NCI-H345 treated with DMSO at 0.1 percent for 48 hours (cell line): Measurements from ENCODE around the gene ALG9.
"Not testable (repeated sequence)": the region's sequence is repeated elsewhere in the genome, so short reads cannot be mapped to it uniquely, and the experiment has no call there.

ENCODE experiments used
- DNase-seq: peaks from one replicate; lab custom pipeline; 2025; ENCODE audit not compliant: unreplicated experiment; lab: John Stamatoyannopoulos, UW

ALG9 gene

DNA sequence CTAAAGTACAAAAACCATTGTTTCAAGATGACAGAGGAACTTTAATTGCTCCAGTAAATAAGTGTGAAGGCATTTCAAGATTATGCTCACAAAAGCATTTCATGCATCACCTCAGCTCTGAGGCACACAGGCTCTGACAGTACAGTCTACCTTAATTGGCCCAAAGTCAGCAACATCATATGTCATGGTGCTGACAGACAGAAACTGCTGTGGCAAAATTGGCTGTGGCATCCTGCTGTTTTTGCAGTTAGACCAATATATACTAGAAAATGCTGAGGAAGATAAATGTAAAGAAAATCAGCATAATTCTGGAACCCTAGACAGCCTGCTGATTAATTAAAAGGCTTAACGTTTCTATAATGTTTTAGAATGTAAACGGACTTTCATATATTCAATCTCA is 70.2 kb downstream of the ALG9 start:
- no peak for DNase-seq

DNA sequence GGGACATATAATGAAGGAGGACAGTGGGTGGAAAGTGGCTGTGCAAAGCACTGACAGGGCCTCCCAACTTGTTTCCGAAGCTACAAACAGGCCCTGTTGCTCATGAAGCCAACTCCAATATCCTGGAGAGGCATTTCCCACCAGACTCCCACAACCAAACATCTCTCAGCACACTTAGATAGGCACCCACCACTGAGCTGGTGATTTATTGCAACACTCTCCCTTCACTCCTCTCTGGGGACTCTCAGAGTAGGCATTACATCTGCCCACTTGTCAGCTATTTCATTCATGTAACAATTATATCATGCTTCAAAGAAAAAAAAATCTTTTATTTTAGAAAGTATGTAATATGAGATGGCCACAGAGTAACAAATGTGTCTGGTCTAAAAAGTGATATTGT is 73.1 kb downstream of the ALG9 start:
- no peak for DNase-seq

DNA sequence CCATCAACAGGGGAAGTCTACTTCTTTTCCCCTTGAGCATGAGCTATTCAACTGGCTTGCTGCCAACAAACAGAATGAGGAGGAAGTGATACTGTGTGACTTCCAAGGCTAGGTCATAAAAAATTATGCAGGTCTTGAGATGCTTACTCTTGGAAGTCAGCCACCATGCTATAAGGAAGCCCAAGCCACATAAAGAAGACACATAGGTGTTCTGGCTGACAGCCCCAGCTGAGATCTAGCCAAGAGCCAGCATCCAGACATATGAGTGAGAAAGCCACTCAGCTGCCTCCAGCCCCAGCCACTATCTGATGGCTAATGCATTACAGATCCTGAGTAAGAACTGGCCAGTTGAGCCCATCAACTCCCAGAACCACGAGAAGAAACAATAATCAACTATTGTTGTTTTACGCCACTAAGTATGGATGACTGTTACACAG is 74.2 kb downstream of the ALG9 start:
- no peak for DNase-seq

- no peak for DNase-seq
Measured at GRCh38 chr11:111796696-111797095, 74.7 kb downstream of the ALG9 start.

- no peak for DNase-seq
Measured at GRCh38 chr11:111795334-111795985, 75.9 kb downstream of the ALG9 start.

GRCh38 chr11:111793863-111794262 is 77.5 kb downstream of the ALG9 start:
- no peak for DNase-seq

GRCh38 chr11:111792955-111793500 is 78.4 kb downstream of the ALG9 start:
- DNase-seq, result no peak

- no peak for DNase-seq
Measured at GRCh38 chr11:111792314-111792713, 79.1 kb downstream of the ALG9 start.

- no peak for DNase-seq
Measured at GRCh38 chr11:111788464-111788863, 82.9 kb downstream of the ALG9 start.

- DNase-seq, result no peak
Measured at GRCh38 chr11:111788051-111788450, 83.3 kb downstream of the ALG9 start.

DNA sequence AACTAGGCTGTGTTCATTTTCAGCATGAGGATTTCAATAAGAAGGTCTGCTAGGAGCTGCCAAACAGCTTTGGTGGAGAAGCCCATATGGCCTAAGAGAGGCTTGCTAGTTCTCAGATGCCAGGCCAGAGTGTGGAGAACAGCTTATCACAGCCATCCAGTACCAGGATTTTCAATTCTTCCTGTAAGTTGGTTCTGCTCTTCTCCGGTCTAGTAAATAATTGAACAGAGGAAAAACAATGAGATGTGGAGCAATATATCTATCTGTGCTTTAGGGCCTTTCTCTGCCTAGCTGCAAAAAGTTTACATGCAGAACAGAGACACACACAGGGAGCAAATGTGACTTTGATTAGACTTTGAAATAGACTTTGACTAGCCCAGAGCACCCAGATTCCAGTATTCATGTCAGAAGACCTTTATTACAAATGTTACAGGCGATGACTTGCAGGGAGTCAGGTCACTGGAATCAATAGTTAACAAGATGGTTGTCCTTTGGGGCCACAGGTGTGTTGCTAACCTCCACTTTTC is 85.4 kb downstream of the ALG9 start:
- DNase-seq, result no peak

- no peak for DNase-seq
Measured at GRCh38 chr11:111785076-111785475, 86.3 kb downstream of the ALG9 start.

- DNase-seq, result not testable (repeated sequence)
Measured at GRCh38 chr11:111784311-111784710, 87.1 kb downstream of the ALG9 start.

- DNase-seq, result no peak
Measured at GRCh38 chr11:111782109-111782741, 89.2 kb downstream of the ALG9 start.

DNA sequence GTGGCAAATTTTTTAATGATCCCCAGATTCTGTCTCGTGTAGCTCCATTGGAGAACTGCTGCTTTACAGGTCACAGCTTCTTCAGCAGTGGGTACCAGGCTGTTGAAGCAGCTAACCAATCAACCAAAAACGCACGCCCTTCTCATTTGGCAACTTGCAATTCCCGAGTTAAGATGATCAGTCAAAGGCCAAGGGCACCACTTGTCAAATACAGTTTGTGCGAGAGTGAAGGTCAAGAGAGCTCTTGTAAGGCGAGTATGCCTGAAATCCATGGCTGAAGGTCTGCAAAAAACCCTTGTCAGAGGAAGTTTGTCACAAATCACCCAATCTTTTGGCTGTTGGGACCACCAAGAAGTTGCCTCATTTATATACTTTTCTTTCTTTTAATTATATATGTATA is 92.3 kb downstream of the ALG9 start:
- DNase-seq, result no peak

DNA sequence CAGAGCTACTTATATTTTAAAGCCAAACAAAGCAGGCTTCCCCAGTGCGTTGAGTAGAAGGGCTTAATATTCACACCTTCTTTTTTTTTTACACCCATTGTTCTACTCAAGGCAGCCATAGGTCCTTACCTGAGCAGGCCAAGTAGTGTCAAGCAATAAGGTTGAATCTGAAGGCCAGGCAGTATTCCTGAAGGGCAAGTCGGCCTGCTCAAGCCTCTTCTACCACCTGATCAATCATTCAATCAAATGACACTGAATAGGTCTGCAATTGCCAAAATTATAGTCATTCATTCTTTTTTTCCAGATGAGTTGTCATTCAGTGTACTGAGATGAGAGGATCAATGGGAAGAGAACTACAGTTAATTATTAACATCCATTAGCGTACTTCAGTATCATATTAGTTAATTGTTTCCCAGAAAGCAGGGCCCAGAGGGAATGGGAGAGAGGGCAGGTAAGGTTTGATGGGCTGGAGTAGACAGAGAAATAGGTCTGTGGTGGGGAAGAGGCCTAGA is 93.3 kb downstream of the ALG9 start:
- DNase-seq, result no peak

DNA sequence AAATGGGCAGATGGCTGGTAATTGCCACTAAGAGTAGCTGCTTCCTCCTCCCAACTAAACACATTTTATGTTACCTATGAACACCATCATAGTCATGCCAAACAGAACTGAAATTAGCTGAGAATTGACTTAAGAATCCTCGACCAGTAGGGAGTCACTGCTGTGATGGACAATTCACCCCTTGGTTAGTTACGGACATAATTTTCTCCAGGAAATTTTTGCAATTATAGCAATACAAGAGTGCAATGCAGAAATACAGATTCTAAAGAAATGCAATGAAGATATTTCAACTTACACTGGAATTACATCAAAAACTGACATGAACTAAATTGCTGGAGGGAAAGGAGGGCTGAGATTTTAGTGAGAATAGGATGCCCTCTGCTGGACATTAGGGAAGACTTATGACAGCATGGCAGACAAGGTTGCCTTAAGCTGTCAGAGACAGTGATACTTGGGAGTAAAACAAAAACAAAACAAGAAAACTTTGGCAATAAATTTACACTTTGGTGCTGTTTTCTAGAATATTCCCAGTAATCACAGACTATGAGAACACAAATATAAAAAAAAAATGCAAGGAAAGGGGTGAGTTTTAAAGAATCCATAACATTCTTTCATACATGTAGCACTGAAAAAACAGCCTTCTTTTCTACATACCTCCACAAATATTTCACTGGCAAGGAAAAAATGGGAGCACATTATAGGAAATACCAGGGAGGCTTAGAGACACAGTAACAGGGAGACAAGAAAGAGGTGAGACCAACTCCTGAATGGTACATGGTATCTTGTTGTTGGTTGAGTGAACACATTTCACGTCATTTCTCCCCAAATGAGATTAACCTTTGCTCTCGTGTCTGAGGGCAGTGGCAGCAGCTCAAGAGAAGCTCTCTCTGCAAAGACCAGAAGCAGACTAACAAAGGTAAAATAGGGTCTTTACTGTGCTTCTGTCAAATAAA is 94.0 kb downstream of the ALG9 start:
- peak; percentile 55 for DNase-seq

- no peak for DNase-seq
Measured at GRCh38 chr11:111776398-111777093, 94.8 kb downstream of the ALG9 start.

DNA sequence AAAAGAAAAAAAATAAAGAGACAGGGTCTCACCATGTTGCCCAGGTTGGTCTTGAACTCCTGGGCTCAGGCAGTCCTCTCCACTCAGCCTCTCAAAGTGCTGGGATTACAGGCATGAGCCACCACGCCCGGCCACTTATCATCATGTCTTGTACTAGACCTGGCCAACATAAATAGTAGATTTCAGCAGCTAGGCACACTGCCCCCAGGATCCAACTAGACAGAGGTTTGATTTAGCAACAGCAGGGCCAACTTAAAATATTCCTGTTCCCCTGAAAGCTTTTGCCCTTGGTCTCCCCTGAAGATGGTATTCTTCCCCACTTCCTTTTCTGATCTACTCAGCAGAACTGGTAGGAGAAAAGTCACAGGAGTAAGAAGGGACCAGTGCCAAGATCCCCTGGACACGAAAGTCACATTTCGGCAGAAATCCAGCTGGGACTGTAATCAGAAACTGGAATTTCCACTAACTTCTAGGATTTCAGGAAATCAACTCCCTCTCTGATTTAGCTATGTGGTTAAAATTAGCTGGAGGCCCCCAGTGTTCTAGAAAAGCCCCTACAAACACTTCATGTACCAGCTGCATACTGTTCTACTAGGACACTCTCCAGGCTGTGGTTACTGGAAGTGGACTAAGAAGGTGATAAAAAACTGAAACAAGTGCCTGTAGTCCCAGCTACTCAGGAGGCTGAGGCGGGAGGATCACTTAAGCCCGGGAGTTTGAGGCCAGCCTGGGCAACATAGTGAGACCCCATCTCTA is 96.2 kb downstream of the ALG9 start:
- DNase-seq, result no peak

- no peak for DNase-seq
Measured at GRCh38 chr11:111772535-111772934, 98.8 kb downstream of the ALG9 start.
